Vagina (tissue), 2 donors: ENCODE results near the gene HNRNPC. TPM values are rescaled to one million over a fixed set of nuclear protein-coding genes. Genes with fewer than 3 reads are reported as not detected.

ENCODE experiments used
- DNase-seq, 2 donors: peaks; one replicate each; pipeline ENCODE4 v3.0.0-alpha.2; 2017; ENCODE audit errors: extremely low spot score in 2 of 2
- H3K27ac ChIP-seq: fragments of 200-600 bp; sonication (generic); one replicate; pipeline ENCODE4 v1.5.1; 2019
- H3K27me3 ChIP-seq: fragments of 200-600 bp; sonication (generic); one replicate; pipeline ENCODE4 v1.5.1; 2019
- H3K36me3 ChIP-seq, 2 donors: fragments of 200-600 bp; sonication (generic); one replicate each; pipeline ENCODE4 v1.5.1; 2017 to 2019
- H3K4me1 ChIP-seq: fragments of 200-600 bp; sonication (generic); one replicate; pipeline ENCODE4 v1.5.1; 2019
- H3K4me3 ChIP-seq, 2 donors: fragments of 200-600 bp; sonication (generic); 1 replicate in 1 of 2; 2 replicates in 1 of 2; pipeline ENCODE4 v1.5.1; 2016 to 2019
- H3K9me3 ChIP-seq: fragments of 200-600 bp; sonication (generic); one replicate; pipeline ENCODE4 v1.5.1; 2019
- CTCF ChIP-seq, 3 experiments: fragments of 450-650 bp in 2 of 3; fragments of 200-600 bp in 1 of 3; sonication (generic) in 1 of 3; IDR thresholded peaks; one replicate each; pipeline ENCODE4 v1.5.1; 2017 to 2019; ENCODE audit warnings: antibody characterized with exemption in 3 of 3, mild to moderate bottlenecking in 2 of 3, moderate library complexity in 2 of 3
- POLR2A ChIP-seq, 2 donors: fragments of 450-650 bp; IDR thresholded peaks; one replicate each; pipeline ENCODE4 v1.6.1; 2017; ENCODE audit warnings: antibody characterized with exemption in 2 of 2, mild to moderate bottlenecking in 2 of 2, moderate library complexity in 2 of 2
- POLR2AphosphoS5 ChIP-seq, 2 donors: sonication (generic); formaldehyde crosslinking; IDR thresholded peaks; one replicate each; pipeline ENCODE4 v1.9.0; 2017; ENCODE audit warnings: antibody characterized with exemption in 2 of 2, mild to moderate bottlenecking in 2 of 2, low read depth in 1 of 2; ENCODE audit not compliant: insufficient read depth in 1 of 2
- intact Hi-C: fragments of 100-400 bp; cut with DNase I; formaldehyde crosslinking; loops from one replicate; pipeline ENCODE4 v1.15.1; 2023
- total RNA-seq: library from RNA; depleted of rRNA; stranded (reverse); fragments of >200 nt; gene quantifications from one replicate; pipeline ENCODE4 v1.2.3, GENCODE V29; 2016

Gene HNRNPC
- total RNA-seq, 1 donor from 2014 or later: 345 TPM

- no peak overlapping the region for H3K4me3 ChIP-seq
- no peaks in the 10 kb centered on the region for H3K9me3 ChIP-seq
- H3K36me3 ChIP-seq: peaks cover 0 to 23% of the 10 kb centered on the region in 2 donors
- H3K27me3 ChIP-seq: no peaks in the 10 kb centered on the region
- H3K4me1 ChIP-seq: peaks cover 87% of the 10 kb centered on the region
- no peak for DNase-seq
- no peak for TF ChIP-seq POLR2A (IDR thresholded peaks at IDR 0.05)
- TF ChIP-seq CTCF (IDR thresholded peaks at IDR 0.05): no peak
- no peak for TF ChIP-seq POLR2AphosphoS5 (IDR thresholded peaks at IDR 0.05; ENCODE audit: insufficient read depth in 1 of 2, low read depth in 1 of 2)
- no peak overlapping the region for H3K27ac ChIP-seq
- intact Hi-C loops: no loop called here
Observed at GRCh38 chr14:21262410-21262809, 6.8 kb downstream of the HNRNPC start.

GRCh38 chr14:21261824-21262223 is 7.4 kb downstream of the HNRNPC start:
- no peak for DNase-seq
- H3K27me3 ChIP-seq: no peaks in the 10 kb centered on the region
- no peak overlapping the region for H3K27ac ChIP-seq
- H3K4me3 ChIP-seq: no peak overlapping the region
- no peaks in the 10 kb centered on the region for H3K9me3 ChIP-seq
- H3K4me1 ChIP-seq: peaks cover 87% of the 10 kb centered on the region
- intact Hi-C loops: no loop called here
- peaks cover 0 to 23% of the 10 kb centered on the region in 2 donors for H3K36me3 ChIP-seq
- no peak for TF ChIP-seq POLR2A (IDR thresholded peaks at IDR 0.05)
- TF ChIP-seq POLR2AphosphoS5 (IDR thresholded peaks at IDR 0.05; ENCODE audit: insufficient read depth in 1 of 2, low read depth in 1 of 2): no peak
- TF ChIP-seq CTCF (IDR thresholded peaks at IDR 0.05): no peak

- DNase-seq: no peak
- no peaks in the 10 kb centered on the region for H3K27me3 ChIP-seq
- no peak overlapping the region for H3K4me3 ChIP-seq
- H3K9me3 ChIP-seq: no peaks in the 10 kb centered on the region
- H3K36me3 ChIP-seq: peaks cover 0 to 19% of the 10 kb centered on the region in 2 donors
- H3K27ac ChIP-seq: no peak overlapping the region
- no peak for TF ChIP-seq CTCF (IDR thresholded peaks at IDR 0.05)
- TF ChIP-seq POLR2A (IDR thresholded peaks at IDR 0.05): no peak
- no peak for TF ChIP-seq POLR2AphosphoS5 (IDR thresholded peaks at IDR 0.05; ENCODE audit: insufficient read depth in 1 of 2, low read depth in 1 of 2)
- intact Hi-C loops: no loop called here
- peaks cover 81% of the 10 kb centered on the region for H3K4me1 ChIP-seq
Observed at GRCh38 chr14:21258889-21259787, 10.1 kb downstream of the HNRNPC start.

- H3K36me3 ChIP-seq: peaks cover 0 to 24% of the 10 kb centered on the region in 2 donors
Observed at GRCh38 chr14:21258005-21258888, 11.0 kb downstream of the HNRNPC start.

More at GRCh38 chr14:21258005-21258888, 11.0 kb downstream of the HNRNPC start:
- Histone ChIP-seq H3K4me3 (no peak overlapping the region), H3K4me1 (peaks cover 72% of the 10 kb centered on the region), H3K9me3 (no peaks in the 10 kb centered on the region), H3K27me3 (no peaks in the 10 kb centered on the region), H3K27ac (no peak overlapping the region)
- no peak for DNase-seq
- TF ChIP-seq POLR2A (IDR thresholded peaks at IDR 0.05): no peak
- no peak for TF ChIP-seq CTCF (IDR thresholded peaks at IDR 0.05)
- intact Hi-C loops: no loop called here
